CD4-positive, alpha-beta T cell (primary cell): ENCODE measurements around the gene WWOX. TPM values are rescaled to one million over a fixed set of nuclear protein-coding genes. Genes with fewer than 3 reads are reported as not detected.

Source experiments
- ATAC-seq: fragments of 200-7000 bp; cut with Tn5 transposase; one replicate; pipeline ENCODE4 v1.10.0; 2022; ENCODE audit warnings: mild to moderate bottlenecking; ENCODE audit not compliant: poor library complexity
- CTCF ChIA-PET: fragments of 350-600 bp; sonication (Branson Sonifier 250); formaldehyde crosslinking; loops from one replicate; lab custom pipeline; 2021; ENCODE audit warnings: antibody characterized with exemption, inconsistent platforms; lab: Charles Lee
- POLR2A ChIA-PET: fragments of 350-600 bp; sonication (Branson Sonifier 250); formaldehyde crosslinking; loops from one replicate; lab custom pipeline; 2021; ENCODE audit warnings: antibody characterized with exemption, inconsistent platforms; lab: Charles Lee
- DNase-seq, 14 experiments: peaks; one replicate each; pipeline ENCODE4 v3.0.0-alpha.2; 2013 to 2020; ENCODE audit warnings: mixed read lengths in 2 of 14
- H3K27ac ChIP-seq, 2 donors: one replicate each; pipeline versions ENCODE4 v1.5.1 to v1.7.0; 2013; ENCODE audit warnings: low read length in 2 of 2, low read depth in 1 of 2, mild to moderate bottlenecking in 1 of 2
- H3K27me3 ChIP-seq, 2 experiments: 1 replicate in 1 of 2; 2 replicates in 1 of 2; pipeline versions ENCODE4 v1.6.1 to v1.7.0; 2013; ENCODE audit warnings: low read length in 2 of 2, control low read depth in 1 of 2, mild to moderate bottlenecking in 1 of 2, moderate library complexity in 1 of 2; ENCODE audit not compliant: insufficient read depth in 2 of 2, control insufficient read depth in 1 of 2
- H3K36me3 ChIP-seq: one replicate; pipeline ENCODE4 v1.6.1; 2013; ENCODE audit warnings: low read length, control low read depth; ENCODE audit not compliant: insufficient read depth
- H3K4me1 ChIP-seq: one replicate; pipeline ENCODE4 v1.6.1; 2013; ENCODE audit warnings: low read length, control low read depth; ENCODE audit not compliant: insufficient read depth
- H3K4me3 ChIP-seq: one replicate; pipeline ENCODE4 v1.5.1; 2013; ENCODE audit warnings: mild to moderate bottlenecking, low read length, moderate library complexity
- H3K9me3 ChIP-seq, 2 experiments: 1 replicate in 1 of 2; 2 replicates in 1 of 2; pipeline versions ENCODE4 v1.6.1 to v1.7.0; 2013; ENCODE audit warnings: low read length in 2 of 2, mild to moderate bottlenecking in 2 of 2, control low read depth in 1 of 2, moderate library complexity in 1 of 2; ENCODE audit not compliant: control insufficient read depth in 1 of 2, insufficient read depth in 1 of 2
- H3K27ac Mint-ChIP-seq: one replicate; pipeline ENCODE4 v1.8.0; 2020; ENCODE audit warnings: mixed read lengths
- H3K27me3 Mint-ChIP-seq: one replicate; pipeline ENCODE4 v1.8.0; 2021; ENCODE audit warnings: mixed read lengths
- H3K36me3 Mint-ChIP-seq: one replicate; pipeline ENCODE4 v1.8.0; 2021; ENCODE audit warnings: low read depth, mixed read lengths
- H3K4me1 Mint-ChIP-seq: one replicate; pipeline ENCODE4 v1.8.0; 2021; ENCODE audit warnings: low read depth, mixed read lengths
- H3K4me3 Mint-ChIP-seq: one replicate; pipeline ENCODE4 v1.8.0; 2020; ENCODE audit warnings: mild to moderate bottlenecking, mixed read lengths
- H3K9me3 Mint-ChIP-seq: one replicate; pipeline ENCODE4 v1.8.0; 2020; ENCODE audit warnings: mixed read lengths
- CTCF ChIP-seq: fragments of 200-600 bp; IDR thresholded peaks from one replicate; pipeline ENCODE4 v1.8.0; 2022; ENCODE audit warnings: antibody characterized with exemption, mild to moderate bottlenecking
- intact Hi-C, 2 experiments: fragments of 100-400 bp; cut with DNase I in 1 of 2; cut with micrococcal nuclease in 1 of 2; formaldehyde crosslinking; loops; one replicate each; pipeline versions ENCODE4 v1.15.1 to v1.9.0; 2023 to 2025; cut with DNase I, micrococcal nuclease
- total RNA-seq, 174 experiments: library from RNA in 2 of 174; stranded (reverse) in 2 of 174; gene quantifications; one replicate each; pipeline ENCODE4 v1.2.3 and lab custom pipeline; 2021 to 2026

The WWOX gene
- total RNA-seq, 2 experiments from 2014 or later: 19.3 to 21.7 TPM

GRCh38 chr16:78535098-78535497 is 435.6 kb downstream of the WWOX start:
- TF ChIP-seq CTCF: no peak
- CTCF ChIA-PET: no interaction called here
- no peaks in the 10 kb centered on the region for H3K27me3 ChIP-seq
- Mint-ChIP-seq H3K9me3 (peaks cover 2% of the 10 kb centered on the region), H3K27ac (no peak overlapping the region), H3K4me1 (no peaks in the 10 kb centered on the region), H3K27me3 (no peaks in the 10 kb centered on the region), H3K4me3 (no peak overlapping the region), H3K36me3 (no peaks in the 10 kb centered on the region)
- no peaks in the 10 kb centered on the region for H3K9me3 ChIP-seq
- no peaks in the 10 kb centered on the region for H3K4me1 ChIP-seq
- no peaks in the 10 kb centered on the region for H3K36me3 ChIP-seq
- DNase-seq: no peak
- POLR2A ChIA-PET: no interaction called here
- H3K27ac ChIP-seq: no peak overlapping the region
- intact Hi-C loops: no loop called here
- no peak for ATAC-seq
- H3K4me3 ChIP-seq: no peak overlapping the region

GRCh38 chr16:78537511-78537910 is 438.1 kb downstream of the WWOX start:
- Mint-ChIP-seq H3K27ac (no peak overlapping the region), H3K27me3 (no peaks in the 10 kb centered on the region), H3K4me1 (no peaks in the 10 kb centered on the region), H3K4me3 (no peak overlapping the region), H3K9me3 (peaks cover 2% of the 10 kb centered on the region), H3K36me3 (no peaks in the 10 kb centered on the region)
- H3K9me3 ChIP-seq: no peaks in the 10 kb centered on the region
- TF ChIP-seq CTCF: no peak
- no peak overlapping the region for H3K4me3 ChIP-seq
- H3K4me1 ChIP-seq: no peaks in the 10 kb centered on the region
- ChIA-PET POLR2A (no interaction called here), CTCF (no interaction called here)
- intact Hi-C loops: no loop called here
- H3K27ac ChIP-seq: no peak overlapping the region
- no peaks in the 10 kb centered on the region for H3K36me3 ChIP-seq
- ATAC-seq (no peak), DNase-seq (no peak)
- H3K27me3 ChIP-seq: no peaks in the 10 kb centered on the region

- no peak overlapping the region for H3K4me3 Mint-ChIP-seq
- no peaks in the 10 kb centered on the region for H3K9me3 ChIP-seq
- CTCF ChIA-PET: no interaction called here
- DNase-seq (no peak), ATAC-seq (no peak)
- H3K4me3 ChIP-seq: no peak overlapping the region
- POLR2A ChIA-PET: no interaction called here
- no peaks in the 10 kb centered on the region for H3K27me3 ChIP-seq
- H3K4me1 ChIP-seq: no peaks in the 10 kb centered on the region
- no peaks in the 10 kb centered on the region for H3K27me3 Mint-ChIP-seq
- no peak for TF ChIP-seq CTCF
- no peak overlapping the region for H3K27ac Mint-ChIP-seq
- no peaks in the 10 kb centered on the region for H3K36me3 ChIP-seq
- no peaks in the 10 kb centered on the region for H3K4me1 Mint-ChIP-seq
- H3K27ac ChIP-seq: no peak overlapping the region
- peaks cover 2% of the 10 kb centered on the region for H3K9me3 Mint-ChIP-seq
- no peaks in the 10 kb centered on the region for H3K36me3 Mint-ChIP-seq
- intact Hi-C loops: no loop called here
Measured at GRCh38 chr16:78538292-78538691, 438.8 kb downstream of the WWOX start.
